Stimulated activated CD8-positive, alpha-beta memory T cell treated with anti-CD3 and anti-CD28 coated beads, Interleukin-2, amount 100 ng/mL, for 48 hours (primary cell): ENCODE results near the gene FTO.

Experiments
- DNase-seq, 2 donors: peaks; one replicate each; pipeline ENCODE4 v3.0.0-alpha.2; 2020; ENCODE audit warnings: low read depth in 2 of 2

Gene FTO

DNA sequence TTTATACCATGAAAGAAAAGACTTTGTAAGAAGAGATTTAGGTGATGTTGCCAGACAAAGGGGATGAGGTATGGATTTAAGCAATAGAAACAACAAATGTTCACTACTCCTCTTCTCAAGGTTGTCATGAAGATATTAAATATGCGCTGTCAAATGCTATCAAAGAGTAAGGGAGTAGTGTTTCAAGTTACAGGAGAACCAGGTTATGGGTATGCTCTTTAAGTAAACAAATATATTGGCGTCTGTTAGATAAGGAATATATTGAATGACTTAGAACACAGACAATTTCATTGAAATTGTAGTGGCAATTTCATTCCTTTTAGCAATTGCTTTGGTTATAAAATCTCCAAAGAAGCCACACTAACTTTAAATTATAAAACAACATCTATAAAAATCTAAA lies 229.0 kb downstream of the FTO start:
- no peak for DNase-seq

DNA sequence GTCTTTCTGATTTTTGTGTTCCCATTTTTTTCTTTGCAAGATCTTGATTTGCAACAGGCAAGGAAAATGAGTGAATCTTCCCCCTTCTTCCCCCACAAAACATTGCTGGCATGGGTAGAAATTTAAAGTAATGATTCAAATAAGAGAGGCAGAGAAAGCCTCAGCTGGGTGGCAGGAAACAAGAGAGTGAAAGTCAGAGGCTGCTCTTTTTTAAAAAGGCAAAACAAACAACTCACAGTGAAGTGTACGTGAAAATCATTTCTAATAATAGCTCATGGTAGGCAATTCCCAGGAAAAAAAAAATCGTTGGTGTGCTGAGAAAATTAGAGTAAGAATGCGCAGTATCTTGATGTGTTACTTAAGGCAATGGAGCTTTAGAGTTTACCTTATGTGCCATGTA lies 229.5 kb downstream of the FTO start:
- no peak for DNase-seq

- DNase-seq: no peak
These were observed 232.1 kb downstream of the FTO start for GRCh38 chr16:53936052-53936451.

- no peak for DNase-seq
These were observed 232.6 kb downstream of the FTO start for GRCh38 chr16:53936529-53936928.

DNA sequence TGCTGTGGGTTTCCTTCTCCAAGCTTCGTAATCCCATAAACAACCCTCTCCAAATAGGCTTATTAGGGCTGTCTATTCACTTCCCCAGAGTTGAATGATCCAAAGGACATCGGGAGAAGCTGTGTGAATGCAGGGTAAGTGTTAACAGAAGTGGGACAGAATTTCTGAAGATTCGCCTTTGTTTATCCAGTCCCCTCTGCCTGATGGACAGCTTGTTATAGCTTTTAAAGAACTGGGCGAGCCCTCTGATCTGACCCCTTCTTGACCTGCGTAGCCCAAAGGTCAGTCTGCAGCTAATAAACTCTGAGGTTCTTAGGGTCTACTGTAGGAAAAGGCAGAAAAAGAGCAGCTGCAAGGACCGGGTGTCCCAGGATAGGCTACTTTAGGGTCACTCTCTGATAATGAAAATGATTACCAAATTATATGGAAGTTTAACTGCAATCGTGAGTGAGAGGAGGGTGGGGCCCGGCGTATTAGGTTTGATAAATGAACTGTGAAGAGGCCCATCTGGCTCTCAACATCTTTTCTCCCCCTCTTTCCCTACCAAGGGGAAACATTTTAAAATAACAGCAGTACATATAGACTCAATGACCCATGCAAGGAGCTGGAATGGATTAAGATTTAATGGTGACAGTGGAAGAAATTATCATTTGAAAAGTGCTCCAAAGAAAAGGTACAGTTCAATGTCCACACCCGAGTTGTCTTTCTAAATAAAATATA lies 233.4 kb downstream of the FTO start:
- DNase-seq: no peak

GRCh38 chr16:53944025-53944424 lies 240.1 kb downstream of the FTO start:
- no peak for DNase-seq

- DNase-seq: no peak
These were observed 242.0 kb downstream of the FTO start for GRCh38 chr16:53945996-53946395.

GRCh38 chr16:53946746-53947386 lies 242.9 kb downstream of the FTO start:
- DNase-seq: no peak

DNA sequence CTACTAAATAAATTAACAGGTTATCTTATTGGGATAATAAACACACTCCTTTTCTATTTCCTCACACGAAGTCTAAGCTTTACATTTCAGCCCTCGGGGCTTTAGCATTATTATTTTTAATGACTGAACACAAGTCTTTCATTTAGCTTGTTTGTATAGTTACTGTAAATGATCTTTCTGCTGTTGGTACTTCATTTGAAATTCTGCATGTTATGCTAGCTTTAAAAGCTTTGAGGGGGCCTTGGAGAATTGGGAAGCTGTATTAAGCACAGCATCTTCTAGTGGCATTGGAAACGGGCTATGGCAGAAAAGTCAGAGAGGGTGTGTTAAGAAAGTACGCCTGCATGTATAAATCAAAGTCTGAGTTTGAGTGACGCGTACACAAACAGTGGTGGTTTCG lies 243.7 kb downstream of the FTO start:
- DNase-seq: no peak

GRCh38 chr16:53948326-53948725 lies 244.4 kb downstream of the FTO start:
- DNase-seq: no peak

DNA sequence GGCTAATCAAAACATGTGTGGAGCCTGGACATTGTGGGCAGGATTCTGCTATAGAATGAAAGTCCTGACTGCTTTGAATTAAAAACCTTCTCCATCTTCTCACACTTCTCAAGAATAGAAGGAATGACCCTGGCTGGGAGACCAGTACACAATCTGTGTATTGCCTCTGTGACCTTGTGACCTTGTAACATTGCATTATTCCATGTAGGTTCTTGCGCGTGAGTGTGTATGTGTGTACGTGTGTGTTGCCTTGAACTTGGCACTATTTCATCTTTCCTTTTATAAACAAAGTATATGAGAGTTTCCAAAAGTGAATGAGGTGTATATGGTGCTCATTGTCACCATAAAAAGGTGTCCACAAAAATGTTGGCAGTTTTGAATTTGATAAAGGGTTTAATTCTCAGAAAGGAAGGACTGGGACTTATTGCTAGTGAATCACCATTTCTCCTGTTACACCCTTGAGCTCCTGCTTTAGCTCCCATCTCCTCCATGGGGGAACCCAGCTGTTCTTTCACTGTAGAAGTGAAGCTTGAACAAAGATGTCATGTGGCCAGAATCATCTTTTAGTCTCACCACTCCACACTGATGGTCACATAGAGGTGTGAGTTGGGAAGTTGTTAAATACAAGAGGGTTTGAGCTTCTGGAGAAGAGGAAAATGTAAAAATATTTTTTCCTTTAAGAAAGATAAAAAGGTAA lies 244.9 kb downstream of the FTO start:
- no peak for DNase-seq

DNA sequence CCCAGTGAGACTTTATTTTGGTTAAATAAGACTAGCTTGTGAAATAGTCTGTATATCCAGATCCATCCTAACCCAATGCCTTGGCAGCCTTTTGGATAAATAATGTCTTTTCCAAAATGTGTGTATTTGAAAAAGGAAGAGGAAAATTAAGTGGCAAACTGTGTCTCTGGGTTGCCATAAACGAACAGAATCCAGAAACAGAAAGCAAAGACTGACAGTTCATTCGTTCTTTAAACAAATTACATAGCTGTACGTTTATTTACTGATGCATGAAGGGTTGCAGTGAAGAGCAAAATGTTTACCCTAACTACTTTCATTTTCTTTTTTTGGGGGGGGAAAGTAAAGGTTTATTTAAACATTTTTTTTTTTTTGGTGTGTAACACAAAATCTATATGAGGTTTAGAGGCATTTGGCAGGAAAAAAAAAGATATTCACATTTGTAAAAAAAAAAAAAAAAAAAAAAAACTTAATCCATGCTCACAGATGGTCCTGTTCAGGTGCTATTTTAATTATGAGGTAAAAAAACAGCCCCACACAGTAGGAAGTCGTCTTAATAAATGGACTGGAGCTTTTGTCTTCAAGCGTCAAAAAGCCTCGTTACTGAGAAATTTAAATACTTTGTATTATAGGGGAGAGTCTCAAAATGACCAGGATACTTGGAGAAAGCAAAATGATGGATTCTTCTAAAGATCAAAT lies 245.9 kb downstream of the FTO start:
- no peak for DNase-seq

DNA sequence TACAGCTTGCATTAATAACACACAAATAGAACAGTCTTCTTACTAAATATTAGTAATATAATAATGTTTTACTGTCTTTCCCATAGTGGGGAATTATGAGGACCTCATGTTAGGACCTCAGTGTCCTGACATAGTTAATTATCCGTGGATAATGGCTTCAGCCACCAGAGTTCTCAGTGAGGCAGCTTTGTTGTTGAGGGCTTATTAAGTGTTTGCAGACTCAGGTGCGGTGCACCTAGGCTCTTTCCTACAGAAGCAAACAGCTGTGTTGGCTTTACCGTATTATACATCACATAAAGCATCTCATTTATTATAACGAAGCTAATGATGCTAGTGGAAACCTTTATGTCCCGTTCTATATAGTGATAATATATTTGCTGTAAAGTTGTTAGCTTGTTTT lies 246.7 kb downstream of the FTO start:
- DNase-seq: no peak

- DNase-seq: no peak
These were observed 248.6 kb downstream of the FTO start for GRCh38 chr16:53952215-53953208.

DNA sequence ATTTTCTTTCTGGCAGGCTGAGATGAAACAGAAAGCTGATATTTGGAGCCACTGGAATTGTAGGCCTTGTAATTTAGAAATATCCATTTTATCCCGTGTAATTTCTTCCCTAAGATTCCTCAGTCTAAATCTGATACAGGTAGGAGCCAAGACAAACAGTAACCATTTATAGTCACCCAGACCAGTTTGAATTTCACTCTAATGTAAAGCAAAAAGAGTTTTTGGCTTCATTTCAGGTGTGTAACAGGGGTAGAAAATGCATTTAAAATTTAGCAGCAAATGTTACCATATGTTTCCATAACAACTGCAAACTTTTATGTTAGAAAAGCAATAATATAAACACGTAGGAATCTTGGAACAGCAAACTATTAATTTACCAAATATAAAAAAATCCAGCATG lies 249.4 kb downstream of the FTO start:
- no peak for DNase-seq

DNA sequence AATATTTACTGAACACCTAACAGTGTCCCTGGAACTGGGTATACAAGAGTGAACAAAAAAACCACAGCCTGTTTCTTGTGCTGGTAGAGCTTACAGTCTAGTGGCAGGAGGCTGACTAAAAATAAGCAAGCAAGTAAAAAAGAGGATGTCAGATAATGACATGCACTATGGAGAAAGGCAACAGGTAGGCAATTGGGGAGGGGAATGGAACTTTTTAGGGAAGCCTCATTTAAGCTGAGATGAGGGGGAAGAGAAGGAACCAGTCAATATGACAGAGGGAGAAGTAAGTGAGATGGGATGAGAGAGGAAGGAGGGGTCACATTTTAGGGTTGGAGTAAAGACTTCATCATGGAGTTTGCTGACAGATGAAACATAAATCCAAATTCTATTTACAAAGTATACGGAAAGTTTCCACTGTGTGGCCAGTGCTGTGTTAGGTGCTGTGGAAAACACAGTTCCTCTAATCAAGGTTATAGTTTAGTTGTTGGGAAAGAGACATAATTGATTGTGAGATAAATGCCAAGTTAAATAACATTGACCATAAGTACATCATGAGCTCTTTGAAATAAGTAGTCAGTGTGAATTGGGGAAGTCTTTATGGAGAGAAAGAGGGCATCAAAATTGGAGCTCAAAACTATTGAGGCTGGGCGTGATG lies 251.4 kb downstream of the FTO start:
- no peak for DNase-seq

- DNase-seq: no peak
These were observed 254.5 kb downstream of the FTO start for GRCh38 chr16:53958341-53958880.

DNA sequence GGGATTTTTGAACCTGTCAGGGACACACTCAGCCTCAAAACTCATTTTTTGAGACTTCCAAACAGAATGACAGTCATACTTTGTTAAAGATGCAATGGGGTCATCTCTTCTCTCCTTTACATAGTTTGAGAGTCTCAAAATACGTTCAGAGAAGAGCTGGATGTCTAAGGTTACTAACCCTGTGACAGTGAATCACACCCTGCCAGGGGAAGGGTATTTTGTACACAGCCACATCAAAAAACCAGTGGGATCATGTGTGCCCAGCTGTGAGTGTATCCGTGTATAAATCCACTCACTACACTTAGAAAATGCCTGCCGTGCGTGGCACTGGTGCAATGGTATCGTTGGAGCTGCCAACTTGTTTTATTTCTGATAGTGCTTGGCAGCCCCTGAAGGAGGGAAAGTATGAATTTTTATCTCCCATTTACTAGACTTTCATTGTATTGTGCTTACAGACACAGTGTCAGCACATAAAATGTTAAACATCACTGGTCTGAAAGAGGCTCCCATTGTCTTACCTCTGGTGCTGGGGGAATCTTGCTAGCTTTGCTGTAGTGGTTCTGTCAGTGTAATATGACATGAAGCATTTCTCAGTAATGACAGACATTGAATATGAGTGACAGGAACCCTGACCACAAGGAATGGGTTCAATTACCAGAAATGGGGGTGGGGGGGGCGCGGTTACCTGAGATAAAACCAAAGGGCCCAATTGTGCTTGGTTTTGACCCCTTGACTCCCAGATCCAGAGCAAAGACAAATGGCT lies 256.3 kb downstream of the FTO start:
- no peak for DNase-seq

DNA sequence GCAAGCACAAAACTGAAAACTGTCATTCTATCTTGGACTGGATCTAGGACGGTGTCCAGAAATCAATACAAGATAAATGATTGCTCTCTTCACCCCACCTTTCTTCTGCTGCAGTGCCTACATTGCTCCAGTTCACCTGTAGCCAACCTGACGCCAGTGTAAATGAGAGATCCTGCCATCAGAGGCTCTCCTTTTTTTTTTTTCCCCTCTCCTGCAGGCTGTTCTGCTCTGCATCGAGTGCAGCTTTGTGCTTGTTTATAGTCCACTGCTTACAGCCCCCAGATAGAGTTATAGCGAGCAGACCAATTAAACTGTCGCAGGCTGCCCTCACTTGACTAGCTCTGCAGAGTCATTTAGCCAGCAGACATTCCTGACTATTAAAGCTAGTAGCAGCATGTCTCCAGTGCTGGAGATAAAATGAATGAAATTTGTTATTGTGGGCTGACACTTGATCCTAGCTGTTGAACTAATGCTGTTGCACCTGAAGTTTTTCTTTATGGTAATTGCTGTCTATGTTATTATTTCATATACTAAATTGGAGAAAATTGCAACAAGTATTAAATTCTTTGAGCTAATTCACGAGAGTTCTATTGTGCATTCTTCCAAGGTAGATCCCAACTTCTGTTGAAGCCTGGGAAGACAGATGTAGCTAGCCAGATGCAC lies 257.1 kb downstream of the FTO start:
- no peak for DNase-seq
